Neuronal stem cell (in vitro differentiated cells): ENCODE data around the gene GPRIN1.
A peak's percentile ranks its signal among the peaks of the same experiment; 100 is the strongest.

Source experiments
- DNase-seq: peaks from one replicate; pipeline ENCODE4 v3.0.0-alpha.2; 2013; ENCODE audit warnings: low spot score
- H2AFZ ChIP-seq: one replicate; pipeline ENCODE4 v1.6.1; 2013; ENCODE audit warnings: mild to moderate bottlenecking, low read length, inconsistent platforms
- H2AK5ac ChIP-seq: 2 replicates; pipeline ENCODE4 v1.6.1; 2013; ENCODE audit warnings: low read depth, mild to moderate bottlenecking, inconsistent platforms, low read length, moderate library complexity, mixed read lengths
- H2BK120ac ChIP-seq: 2 replicates; pipeline ENCODE4 v1.6.1; 2013; ENCODE audit warnings: low read depth, mild to moderate bottlenecking, inconsistent platforms, low read length, moderate library complexity, mixed read lengths
- H2BK12ac ChIP-seq: one replicate; pipeline ENCODE4 v1.6.1; 2013; ENCODE audit warnings: low read length, inconsistent platforms
- H2BK15ac ChIP-seq: 2 replicates; pipeline ENCODE4 v1.6.1; 2013; ENCODE audit warnings: mild to moderate bottlenecking, low read length, inconsistent platforms, mixed read lengths
- H2BK5ac ChIP-seq: one replicate; pipeline ENCODE4 v1.6.1; 2013; ENCODE audit warnings: inconsistent platforms, mild to moderate bottlenecking, low read length, moderate library complexity
- H3K14ac ChIP-seq: one replicate; pipeline ENCODE4 v1.6.1; 2013; ENCODE audit warnings: low read length, inconsistent platforms
- H3K18ac ChIP-seq: 2 replicates; pipeline ENCODE4 v1.6.1; 2013; ENCODE audit warnings: low read length, inconsistent platforms
- H3K23ac ChIP-seq: 2 replicates; pipeline ENCODE4 v1.6.1; 2013; ENCODE audit warnings: low read depth, mild to moderate bottlenecking, mixed read lengths, low read length, inconsistent platforms; ENCODE audit not compliant: poor library complexity
- H3K27ac ChIP-seq: replicated peaks from 3 replicates; pipeline ENCODE4 v1.5.1; 2013; ENCODE audit warnings: low read length, inconsistent platforms
- H3K27me3 ChIP-seq, 3 experiments: 2 replicates each; pipeline ENCODE4 v1.6.1; 2013; ENCODE audit warnings: low read length in 3 of 3, mild to moderate bottlenecking in 2 of 3, inconsistent platforms in 1 of 3, low read depth in 1 of 3, mixed read lengths in 1 of 3, moderate library complexity in 1 of 3; ENCODE audit not compliant: control insufficient read depth in 3 of 3, insufficient read depth in 3 of 3
- H3K36me3 ChIP-seq, 2 donors: replicated peaks in 1 of 2; 2 replicates each; pipeline ENCODE4 v1.6.1; 2013; ENCODE audit warnings: low read length in 2 of 2; ENCODE audit not compliant: control insufficient read depth in 2 of 2, insufficient read depth in 2 of 2
- H3K4ac ChIP-seq: 2 replicates; pipeline ENCODE4 v1.6.1; 2013; ENCODE audit warnings: inconsistent platforms, mild to moderate bottlenecking, low read length, moderate library complexity
- H3K4me1 ChIP-seq, 2 donors: 1 replicate in 1 of 2; 2 replicates in 1 of 2; pipeline ENCODE4 v1.6.1; 2013; ENCODE audit warnings: low read length in 2 of 2, low read depth in 1 of 2; ENCODE audit not compliant: control insufficient read depth in 2 of 2, insufficient read depth in 1 of 2
- H3K4me2 ChIP-seq: one replicate; pipeline ENCODE4 v1.6.1; 2013; ENCODE audit warnings: mild to moderate bottlenecking, low read length, inconsistent platforms; ENCODE audit not compliant: insufficient read depth, poor library complexity, severe bottlenecking
- H3K4me3 ChIP-seq, 2 donors: 2 replicates each; pipeline ENCODE4 v1.5.1; 2013; ENCODE audit warnings: low read length in 2 of 2, mild to moderate bottlenecking in 2 of 2, inconsistent platforms in 1 of 2, moderate library complexity in 1 of 2
- H3K79me1 ChIP-seq: one replicate; pipeline ENCODE4 v1.6.1; 2013; ENCODE audit warnings: low read depth, mild to moderate bottlenecking, inconsistent platforms, low read length, moderate library complexity
- H3K9ac ChIP-seq: one replicate; pipeline ENCODE4 v1.6.1; 2013; ENCODE audit warnings: mild to moderate bottlenecking, low read depth, low read length, inconsistent platforms; ENCODE audit not compliant: poor library complexity
- H3K9me3 ChIP-seq, 2 donors: replicated peaks in 1 of 2; 2 replicates each; pipeline versions ENCODE3 to v1.6.1; 2013; ENCODE audit warnings: low read length in 2 of 2, mild to moderate bottlenecking in 2 of 2, inconsistent platforms in 1 of 2, low read depth in 1 of 2, mixed read lengths in 1 of 2, moderate library complexity in 1 of 2; ENCODE audit not compliant: control insufficient read depth in 2 of 2, insufficient read depth in 1 of 2
- H4K8ac ChIP-seq: one replicate; pipeline ENCODE4 v1.6.1; 2013; ENCODE audit warnings: low read depth, mild to moderate bottlenecking, inconsistent platforms, low read length, moderate library complexity
- H4K91ac ChIP-seq: one replicate; pipeline ENCODE4 v1.6.1; 2013; ENCODE audit warnings: low read length, low read depth, mild to moderate bottlenecking, inconsistent platforms; ENCODE audit not compliant: poor library complexity
- WGBS, 2 donors: extraction: QIAGEN DNeasy Blood & Tissue Kit; methylation state at CpG; one replicate each; pipeline ENCODE4 v1.1.7; 2013; ENCODE audit warnings: missing lambda C conversion rate in 2 of 2, mixed read lengths in 1 of 2; ENCODE audit not compliant: insufficient read length in 2 of 2, insufficient replicate concordance in 1 of 2; ENCODE audit errors: extremely low coverage in 2 of 2; 5-methylcytosine and 5-hydroxymethylcytosine counted together

The GPRIN1 gene

GRCh38 chr5:176568657-176569056 is 41.3 kb downstream of the GPRIN1 start:
- Histone ChIP-seq H3K4me1 (no peaks in the 10 kb centered on the region), H3K27me3 (peaks cover 0 to 2% (median 0%) of the 10 kb centered on the region in 3 experiments), H3K4me3 (no peak overlapping the region), H3K27ac (no peak overlapping the region), H3K18ac (no peak overlapping the region), H3K79me1 (no peaks in the 10 kb centered on the region), H2BK12ac (no peak overlapping the region), H2BK15ac (no peak overlapping the region), H3K36me3 (no peaks in the 10 kb centered on the region), H3K14ac (no peak overlapping the region), H3K9me3 (no peaks in the 10 kb centered on the region), H4K91ac (no peak overlapping the region), H3K4me2 (no peak overlapping the region), H4K8ac (no peak overlapping the region), H2AK5ac (peak overlapping the region; percentile 88), H3K4ac (no peak overlapping the region), H2BK120ac (no peak overlapping the region), H2BK5ac (peak overlapping the region; percentile 84), H3K23ac (peak overlapping the region; percentile 55), H2AFZ (no peak overlapping the region), H3K9ac (no peak overlapping the region)
- WGBS, 2 donors = no CpG with 5 or more reads among the region's 18 CpGs
- DNase-seq = no peak

GRCh38 chr5:176565760-176566288 is 44.1 kb downstream of the GPRIN1 start:
- WGBS, 2 donors = no CpG with 5 or more reads among the region's 6 CpGs

GRCh38 chr5:176564002-176564401 is 46.0 kb downstream of the GPRIN1 start:
- Histone ChIP-seq H3K4ac (no peak overlapping the region), H3K27ac (no peak overlapping the region)

More at GRCh38 chr5:176565760-176566288, 44.1 kb downstream of the GPRIN1 start:
- H2BK12ac ChIP-seq = no peak overlapping the region
- peak overlapping the region; percentile 55 for H2BK15ac ChIP-seq
- DNase-seq = no peak
- no peak overlapping the region for H3K4ac ChIP-seq
- H3K4me1 ChIP-seq = no peaks in the 10 kb centered on the region
- no peak overlapping the region for H4K8ac ChIP-seq
- H4K91ac ChIP-seq = no peak overlapping the region
- H3K9me3 ChIP-seq = no peaks in the 10 kb centered on the region
- no peak overlapping the region for H2BK120ac ChIP-seq
- H3K4me2 ChIP-seq = no peak overlapping the region
- no peaks in the 10 kb centered on the region for H3K36me3 ChIP-seq
- peak overlapping the region; percentile 44 for H3K18ac ChIP-seq
- peaks cover 0 to 4% (median 0%) of the 10 kb centered on the region in 3 experiments for H3K27me3 ChIP-seq
- peak overlapping the region; percentile 82 for H2BK5ac ChIP-seq
- no peak overlapping the region for H3K14ac ChIP-seq
- no peaks in the 10 kb centered on the region for H3K79me1 ChIP-seq
- H3K9ac ChIP-seq = no peak overlapping the region
- H3K4me3 ChIP-seq = no peak overlapping the region
- H2AFZ ChIP-seq = no peak overlapping the region
- H2AK5ac ChIP-seq = peak overlapping the region; percentile 91
- no peak overlapping the region for H3K23ac ChIP-seq
- no peak overlapping the region for H3K27ac ChIP-seq

GRCh38 chr5:176562189-176562588 is 47.8 kb downstream of the GPRIN1 start:
- no peak for DNase-seq
- H2BK12ac ChIP-seq = no peak overlapping the region

More at GRCh38 chr5:176564002-176564401, 46.0 kb downstream of the GPRIN1 start:
- Histone ChIP-seq H3K36me3 (no peaks in the 10 kb centered on the region), H4K91ac (no peak overlapping the region), H3K9me3 (no peaks in the 10 kb centered on the region), H3K4me2 (no peak overlapping the region), H2BK12ac (no peak overlapping the region), H2BK15ac (no peak overlapping the region), H3K79me1 (no peaks in the 10 kb centered on the region), H3K18ac (no peak overlapping the region), H3K9ac (no peak overlapping the region), H3K23ac (no peak overlapping the region), H2BK5ac (no peak overlapping the region), H3K27me3 (peaks cover 0 to 6% (median 0%) of the 10 kb centered on the region in 3 experiments), H3K4me3 (no peak overlapping the region), H3K14ac (no peak overlapping the region), H2AK5ac (no peak overlapping the region), H3K4me1 (no peaks in the 10 kb centered on the region), H4K8ac (no peak overlapping the region), H2AFZ (no peak overlapping the region), H2BK120ac (no peak overlapping the region)
- DNase-seq = no peak
- no CpG with 5 or more reads among the region's 10 CpGs for WGBS, 2 donors

More at GRCh38 chr5:176562189-176562588, 47.8 kb downstream of the GPRIN1 start:
- Histone ChIP-seq H3K18ac (no peak overlapping the region), H4K91ac (no peak overlapping the region), H3K4me1 (no peaks in the 10 kb centered on the region), H3K79me1 (no peaks in the 10 kb centered on the region), H3K27ac (no peak overlapping the region), H3K23ac (no peak overlapping the region), H3K9me3 (no peaks in the 10 kb centered on the region), H2BK120ac (no peak overlapping the region), H2AK5ac (no peak overlapping the region), H3K9ac (peak overlapping the region; percentile 25), H3K14ac (no peak overlapping the region), H3K4ac (no peak overlapping the region), H2AFZ (no peak overlapping the region), H3K36me3 (no peaks in the 10 kb centered on the region), H3K27me3 (peaks cover 0 to 6% (median 0%) of the 10 kb centered on the region in 3 experiments), H2BK15ac (no peak overlapping the region), H4K8ac (no peak overlapping the region), H2BK5ac (no peak overlapping the region), H3K4me3 (no peak overlapping the region), H3K4me2 (no peak overlapping the region)
- 100% methylated on average over 1 of the region's 10 CpGs; no CpG with 5 or more reads in 1 of the 2 donors for WGBS, 2 donors
